SK-N-SH treated with all-trans-retinoic acid at 6 μM for 48 hours (cell line): ENCODE measurements around the gene CLPSL1.

Experiments used
- ATAC-seq: fragments of 200-7000 bp; cut with Tn5 transposase; 3 replicates; pipeline ENCODE4 v1.9.1; 2020; ENCODE audit warnings: mild to moderate bottlenecking, moderate library complexity
- ARNTL ChIP-seq: fragments of 450-650 bp; formaldehyde crosslinking; IDR thresholded peaks from 2 replicates; pipeline ENCODE4 v1.5.0; 2020; ENCODE audit warnings: low read depth, mild to moderate bottlenecking, moderate library complexity, borderline replicate concordance
- BACH2 ChIP-seq: fragments of 250-450 bp; sonication (Bioruptor Pico); IDR thresholded peaks from 2 replicates; pipeline ENCODE4 v1.9.0; 2021; ENCODE audit warnings: mild to moderate bottlenecking, borderline replicate concordance
- CSDC2 ChIP-seq: fragments of 250-450 bp; sonication (Bioruptor Pico); IDR thresholded peaks from 2 replicates; pipeline ENCODE4 v1.5.0; 2020; ENCODE audit warnings: mild to moderate bottlenecking, moderate library complexity
- GLIS3 ChIP-seq: fragments of 250-450 bp; sonication (Bioruptor Pico); IDR thresholded peaks from 2 replicates; pipeline ENCODE4 v1.5.0; 2020; ENCODE audit warnings: mild to moderate bottlenecking, moderate library complexity
- OSR1 ChIP-seq: fragments of 250-450 bp; sonication (Bioruptor Pico); IDR thresholded peaks from 2 replicates; pipeline ENCODE4 v1.8.0; 2022; ENCODE audit warnings: moderate library complexity, mild to moderate bottlenecking, inconsistent platforms
- RARB ChIP-seq: fragments of 250-450 bp; sonication (Bioruptor Pico); IDR thresholded peaks from 2 replicates; pipeline ENCODE4 v1.8.0; 2021; ENCODE audit warnings: mild to moderate bottlenecking, moderate library complexity
- SNAI2 ChIP-seq: fragments of 250-450 bp; sonication (Bioruptor Pico); IDR thresholded peaks from 2 replicates; pipeline ENCODE4 v1.5.0; 2020; ENCODE audit warnings: mild to moderate bottlenecking, moderate library complexity
- TCF4 ChIP-seq: fragments of 250-450 bp; sonication (Bioruptor Pico); IDR thresholded peaks from 2 replicates; pipeline ENCODE4 v1.8.0; 2021; ENCODE audit warnings: mild to moderate bottlenecking, moderate library complexity, borderline replicate concordance
- TOX ChIP-seq: fragments of 250-450 bp; sonication (Bioruptor Pico); IDR thresholded peaks from 2 replicates; pipeline ENCODE4 v1.8.0; 2021; ENCODE audit warnings: mild to moderate bottlenecking, moderate library complexity, borderline replicate concordance
- ZC3H10 ChIP-seq: fragments of 250-450 bp; sonication (Bioruptor Pico); IDR thresholded peaks from 2 replicates; pipeline ENCODE4 v1.5.1; 2021; ENCODE audit warnings: mild to moderate bottlenecking, moderate library complexity
- ZFP3 ChIP-seq: fragments of 250-450 bp; sonication (Bioruptor Pico); IDR thresholded peaks from 2 replicates; pipeline ENCODE4 v1.5.0; 2020; ENCODE audit warnings: mild to moderate bottlenecking, moderate library complexity
- ZFP30 ChIP-seq: fragments of 450-650 bp; formaldehyde crosslinking; IDR thresholded peaks from 2 replicates; pipeline ENCODE4 v1.5.0; 2022; ENCODE audit warnings: mild to moderate bottlenecking, moderate library complexity
- ZNF565 ChIP-seq: fragments of 450-650 bp; formaldehyde crosslinking; conservative IDR thresholded peaks from 2 replicates; pipeline ENCODE4 v1.5.0; 2020; ENCODE audit warnings: low read depth, mild to moderate bottlenecking, moderate library complexity
- ZNF70 ChIP-seq: fragments of 450-650 bp; formaldehyde crosslinking; IDR thresholded peaks from 2 replicates; pipeline ENCODE4 v1.5.0; 2020; ENCODE audit warnings: mild to moderate bottlenecking, moderate library complexity
- ZNF8 ChIP-seq: fragments of 450-650 bp; formaldehyde crosslinking; IDR thresholded peaks from 2 replicates; pipeline ENCODE4 v1.5.0; 2020; ENCODE audit warnings: mild to moderate bottlenecking, moderate library complexity
- TF ChIP-seq, protein P1 (sequence below): fragments of 250-450 bp; sonication (Bioruptor Pico); IDR thresholded peaks from 2 replicates; pipeline ENCODE4 v1.8.0; 2020; ENCODE audit warnings: mild to moderate bottlenecking, moderate library complexity, borderline replicate concordance
- TF ChIP-seq, protein P2 (sequence below): fragments of 250-450 bp; sonication (Bioruptor Pico); IDR thresholded peaks from 2 replicates; pipeline ENCODE4 v1.8.0; 2021; ENCODE audit warnings: low read depth, mild to moderate bottlenecking, moderate library complexity, borderline replicate concordance
- TF ChIP-seq, protein P3 (sequence below): fragments of 250-450 bp; sonication (Bioruptor Pico); IDR thresholded peaks from 2 replicates; pipeline ENCODE4 v1.5.1; 2021; ENCODE audit warnings: mild to moderate bottlenecking, moderate library complexity
- TF ChIP-seq, protein P4 (sequence below): fragments of 250-450 bp; sonication (Bioruptor Pico); IDR thresholded peaks from 2 replicates; pipeline ENCODE4 v1.5.0; 2020; ENCODE audit warnings: mild to moderate bottlenecking, moderate library complexity

The CLPSL1 gene

GRCh38 chr6:35798706-35799105 lies 17.9 kb downstream of the CLPSL1 start:
- no peak for ATAC-seq
- TF ChIP-seq, protein P1, sequence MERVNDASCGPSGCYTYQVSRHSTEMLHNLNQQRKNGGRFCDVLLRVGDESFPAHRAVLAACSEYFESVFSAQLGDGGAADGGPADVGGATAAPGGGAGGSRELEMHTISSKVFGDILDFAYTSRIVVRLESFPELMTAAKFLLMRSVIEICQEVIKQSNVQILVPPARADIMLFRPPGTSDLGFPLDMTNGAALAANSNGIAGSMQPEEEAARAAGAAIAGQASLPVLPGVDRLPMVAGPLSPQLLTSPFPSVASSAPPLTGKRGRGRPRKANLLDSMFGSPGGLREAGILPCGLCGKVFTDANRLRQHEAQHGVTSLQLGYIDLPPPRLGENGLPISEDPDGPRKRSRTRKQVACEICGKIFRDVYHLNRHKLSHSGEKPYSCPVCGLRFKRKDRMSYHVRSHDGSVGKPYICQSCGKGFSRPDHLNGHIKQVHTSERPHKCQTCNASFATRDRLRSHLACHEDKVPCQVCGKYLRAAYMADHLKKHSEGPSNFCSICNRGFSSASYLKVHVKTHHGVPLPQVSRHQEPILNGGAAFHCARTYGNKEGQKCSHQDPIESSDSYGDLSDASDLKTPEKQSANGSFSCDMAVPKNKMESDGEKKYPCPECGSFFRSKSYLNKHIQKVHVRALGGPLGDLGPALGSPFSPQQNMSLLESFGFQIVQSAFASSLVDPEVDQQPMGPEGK (CRISPR knock-in tag): no peak
- TF ChIP-seq BACH2 (CRISPR knock-in tag): no peak
- TF ChIP-seq OSR1 (CRISPR knock-in tag): no peak
- no peak for TF ChIP-seq ZFP30 (CRISPR knock-in tag)

DNA sequence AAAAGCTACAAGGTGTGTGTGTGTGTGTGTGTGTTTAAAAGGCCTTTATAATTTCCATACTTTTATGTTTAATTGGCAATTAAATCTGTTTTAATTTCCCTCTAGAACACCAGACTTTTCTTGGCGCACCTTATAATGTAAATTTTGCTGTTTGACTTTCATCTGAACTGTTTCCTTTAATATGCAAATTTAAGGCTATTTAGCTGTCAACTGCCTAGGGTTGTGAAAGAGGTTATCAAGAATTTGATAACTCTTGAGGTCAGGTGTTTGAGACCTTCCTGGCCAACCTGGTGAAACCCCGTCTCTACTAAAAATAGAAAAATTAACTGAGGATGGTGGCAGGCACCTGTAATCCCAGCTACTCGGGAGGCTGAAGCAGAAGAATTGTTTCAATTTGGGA lies 20.3 kb downstream of the CLPSL1 start:
- TF ChIP-seq, protein P2, sequence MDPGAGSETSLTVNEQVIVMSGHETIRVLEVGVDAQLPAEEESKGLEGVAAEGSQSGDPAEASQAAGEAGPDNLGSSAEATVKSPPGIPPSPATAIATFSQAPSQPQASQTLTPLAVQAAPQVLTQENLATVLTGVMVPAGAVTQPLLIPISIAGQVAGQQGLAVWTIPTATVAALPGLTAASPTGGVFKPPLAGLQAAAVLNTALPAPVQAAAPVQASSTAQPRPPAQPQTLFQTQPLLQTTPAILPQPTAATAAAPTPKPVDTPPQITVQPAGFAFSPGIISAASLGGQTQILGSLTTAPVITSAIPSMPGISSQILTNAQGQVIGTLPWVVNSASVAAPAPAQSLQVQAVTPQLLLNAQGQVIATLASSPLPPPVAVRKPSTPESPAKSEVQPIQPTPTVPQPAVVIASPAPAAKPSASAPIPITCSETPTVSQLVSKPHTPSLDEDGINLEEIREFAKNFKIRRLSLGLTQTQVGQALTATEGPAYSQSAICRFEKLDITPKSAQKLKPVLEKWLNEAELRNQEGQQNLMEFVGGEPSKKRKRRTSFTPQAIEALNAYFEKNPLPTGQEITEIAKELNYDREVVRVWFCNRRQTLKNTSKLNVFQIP (CRISPR knock-in tag): no peak
- no peak for TF ChIP-seq SNAI2 (CRISPR knock-in tag)
- TF ChIP-seq, protein P3, sequence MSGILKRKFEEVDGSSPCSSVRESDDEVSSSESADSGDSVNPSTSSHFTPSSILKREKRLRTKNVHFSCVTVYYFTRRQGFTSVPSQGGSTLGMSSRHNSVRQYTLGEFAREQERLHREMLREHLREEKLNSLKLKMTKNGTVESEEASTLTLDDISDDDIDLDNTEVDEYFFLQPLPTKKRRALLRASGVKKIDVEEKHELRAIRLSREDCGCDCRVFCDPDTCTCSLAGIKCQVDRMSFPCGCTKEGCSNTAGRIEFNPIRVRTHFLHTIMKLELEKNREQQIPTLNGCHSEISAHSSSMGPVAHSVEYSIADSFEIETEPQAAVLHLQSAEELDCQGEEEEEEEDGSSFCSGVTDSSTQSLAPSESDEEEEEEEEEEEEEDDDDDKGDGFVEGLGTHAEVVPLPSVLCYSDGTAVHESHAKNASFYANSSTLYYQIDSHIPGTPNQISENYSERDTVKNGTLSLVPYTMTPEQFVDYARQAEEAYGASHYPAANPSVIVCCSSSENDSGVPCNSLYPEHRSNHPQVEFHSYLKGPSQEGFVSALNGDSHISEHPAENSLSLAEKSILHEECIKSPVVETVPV: no peak
- TF ChIP-seq ZFP3: no peak
- TF ChIP-seq TOX (CRISPR knock-in tag): no peak
- no peak for TF ChIP-seq CSDC2
- TF ChIP-seq ZC3H10 (CRISPR knock-in tag): no peak
- TF ChIP-seq TCF4 (CRISPR knock-in tag): no peak
- TF ChIP-seq RARB (CRISPR knock-in tag): no peak
- no peak for TF ChIP-seq ARNTL
- no peak for TF ChIP-seq GLIS3 (CRISPR knock-in tag)
- TF ChIP-seq ZNF8 (CRISPR knock-in tag): no peak
- TF ChIP-seq BACH2 (CRISPR knock-in tag): no peak
- TF ChIP-seq ZNF70 (CRISPR knock-in tag): no peak
- ATAC-seq: no peak

- ATAC-seq: peak; percentile 100
Observed at GRCh38 chr6:35804996-35805736, 24.3 kb downstream of the CLPSL1 start, which contains the start of gene LHFPL5. Gene LHFPL5 (plus strand): TSS chr6:35805352. CDS start chr6:35805671, 319 bp downstream.

More at GRCh38 chr6:35804996-35805736, 24.3 kb downstream of the CLPSL1 start, which contains the start of gene LHFPL5:
- TF ChIP-seq ZFP30 (CRISPR knock-in tag) (no peak), ZNF565 (CRISPR knock-in tag) (peak; percentile 50; the same call in 1 of the 2 replicates), CSDC2 (peak; percentile 80; the same call in 1 of the 2 replicates), SNAI2 (CRISPR knock-in tag) (peak; percentile 75; the same call in 1 of the 2 replicates), ZFP3 (peak; percentile 52; the same call in 1 of the 2 replicates)
- TF ChIP-seq, protein P4, sequence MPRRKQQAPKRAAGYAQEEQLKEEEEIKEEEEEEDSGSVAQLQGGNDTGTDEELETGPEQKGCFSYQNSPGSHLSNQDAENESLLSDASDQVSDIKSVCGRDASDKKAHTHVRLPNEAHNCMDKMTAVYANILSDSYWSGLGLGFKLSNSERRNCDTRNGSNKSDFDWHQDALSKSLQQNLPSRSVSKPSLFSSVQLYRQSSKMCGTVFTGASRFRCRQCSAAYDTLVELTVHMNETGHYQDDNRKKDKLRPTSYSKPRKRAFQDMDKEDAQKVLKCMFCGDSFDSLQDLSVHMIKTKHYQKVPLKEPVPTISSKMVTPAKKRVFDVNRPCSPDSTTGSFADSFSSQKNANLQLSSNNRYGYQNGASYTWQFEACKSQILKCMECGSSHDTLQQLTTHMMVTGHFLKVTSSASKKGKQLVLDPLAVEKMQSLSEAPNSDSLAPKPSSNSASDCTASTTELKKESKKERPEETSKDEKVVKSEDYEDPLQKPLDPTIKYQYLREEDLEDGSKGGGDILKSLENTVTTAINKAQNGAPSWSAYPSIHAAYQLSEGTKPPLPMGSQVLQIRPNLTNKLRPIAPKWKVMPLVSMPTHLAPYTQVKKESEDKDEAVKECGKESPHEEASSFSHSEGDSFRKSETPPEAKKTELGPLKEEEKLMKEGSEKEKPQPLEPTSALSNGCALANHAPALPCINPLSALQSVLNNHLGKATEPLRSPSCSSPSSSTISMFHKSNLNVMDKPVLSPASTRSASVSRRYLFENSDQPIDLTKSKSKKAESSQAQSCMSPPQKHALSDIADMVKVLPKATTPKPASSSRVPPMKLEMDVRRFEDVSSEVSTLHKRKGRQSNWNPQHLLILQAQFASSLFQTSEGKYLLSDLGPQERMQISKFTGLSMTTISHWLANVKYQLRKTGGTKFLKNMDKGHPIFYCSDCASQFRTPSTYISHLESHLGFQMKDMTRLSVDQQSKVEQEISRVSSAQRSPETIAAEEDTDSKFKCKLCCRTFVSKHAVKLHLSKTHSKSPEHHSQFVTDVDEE: no peak
- TF ChIP-seq, protein P3: no peak
